Measurements from ENCODE around the gene PI4KB. TPM values are rescaled to one million over a fixed set of nuclear protein-coding genes. Genes with fewer than 3 reads are reported as not detected.

The PI4KB gene
- total RNA-seq, 3 donors from 2014 or later = 57.9 to 77.2 (median 58.9) TPM

DNA sequence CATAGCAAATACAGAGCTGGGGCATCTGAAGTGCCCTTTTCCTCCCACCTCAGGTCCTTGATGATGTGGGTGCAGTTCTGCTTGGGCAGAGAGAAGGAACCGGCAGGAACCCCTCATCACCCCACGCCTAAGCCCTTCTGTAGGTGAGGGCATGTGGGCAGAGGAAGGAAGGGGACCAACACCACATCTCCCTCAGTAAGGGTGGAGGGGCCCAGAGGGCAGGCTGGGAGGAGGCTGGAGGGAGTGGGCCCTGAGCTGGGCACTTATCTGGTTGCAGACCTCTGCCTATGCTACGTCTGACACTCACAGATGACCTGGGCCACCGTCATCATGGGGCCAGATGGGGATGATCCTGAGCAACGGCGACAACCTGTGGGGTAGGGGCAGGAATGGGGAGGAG, 34.1 kb downstream of the PI4KB start:
- intact Hi-C loops (cut with DNase I, micrococcal nuclease) = no loop called here
- Histone ChIP-seq H3K4me1 (ENCODE audit: low read depth) (no peaks in the 10 kb centered on the region), H3K9me3 (no peaks in the 10 kb centered on the region), H3K4me3 (no peak overlapping the region), H3K36me3 (ENCODE audit: low read depth) (peaks cover 3% of the 10 kb centered on the region)
- ATAC-seq (peak; percentile 5), DNase-seq (peak in 1 of 3 donors; percentile 33)
- no peak for TF ChIP-seq CTCF (IDR thresholded peaks at IDR 0.05)

- intact Hi-C loops (cut with DNase I, micrococcal nuclease) = no loop called here
- ATAC-seq (no peak), DNase-seq (peak in 1 of 3 donors; percentile 46)
- Histone ChIP-seq H3K36me3 (ENCODE audit: low read depth) (peaks cover 3% of the 10 kb centered on the region), H3K4me1 (ENCODE audit: low read depth) (no peaks in the 10 kb centered on the region), H3K4me3 (no peak overlapping the region), H3K9me3 (no peaks in the 10 kb centered on the region)
- TF ChIP-seq CTCF (IDR thresholded peaks at IDR 0.05) = no peak
Observed at GRCh38 chr1:151292207-151293030, 34.8 kb downstream of the PI4KB start.

DNA sequence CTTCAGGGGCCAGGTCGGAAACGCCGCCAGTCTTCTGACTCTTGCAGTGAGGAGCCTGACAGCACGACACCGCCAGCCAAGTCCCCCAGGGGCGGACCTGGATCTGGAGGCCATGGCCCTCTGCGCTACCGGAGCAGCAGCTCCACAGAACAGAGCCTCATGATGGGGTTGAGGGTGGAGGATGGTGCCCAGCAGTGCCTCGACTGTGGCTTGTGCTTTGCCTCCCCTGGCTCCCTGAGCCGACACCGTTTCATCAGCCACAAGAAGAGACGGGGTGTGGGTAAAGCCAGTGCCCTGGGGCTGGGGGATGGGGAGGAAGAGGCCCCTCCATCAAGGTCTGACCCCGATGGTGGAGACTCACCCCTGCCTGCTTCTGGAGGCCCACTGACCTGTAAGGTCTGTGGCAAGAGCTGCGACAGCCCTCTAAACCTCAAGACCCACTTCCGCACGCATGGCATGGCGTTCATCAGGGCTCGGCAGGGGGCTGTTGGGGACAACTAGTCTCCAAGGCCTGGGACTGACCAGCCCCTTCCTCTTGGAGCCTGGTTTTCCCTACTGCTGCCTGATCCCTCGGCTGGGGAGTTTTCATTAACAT, 36.4 kb downstream of the PI4KB start:
- TF ChIP-seq CTCF (IDR thresholded peaks at IDR 0.05) = no peak
- Histone ChIP-seq H3K9me3 (no peaks in the 10 kb centered on the region), H3K4me3 (no peak overlapping the region), H3K4me1 (ENCODE audit: low read depth) (no peaks in the 10 kb centered on the region), H3K36me3 (ENCODE audit: low read depth) (peaks cover 6% of the 10 kb centered on the region)
- DNase-seq = peak in 1 of 3 donors; percentile 45
- intact Hi-C loops (cut with DNase I, micrococcal nuclease) = no loop called here
- no peak for ATAC-seq

GRCh38 chr1:151289991-151290708, 37.1 kb downstream of the PI4KB start:
- Histone ChIP-seq H3K9me3 (no peaks in the 10 kb centered on the region), H3K36me3 (ENCODE audit: low read depth) (peaks cover 6% of the 10 kb centered on the region), H3K4me3 (no peak overlapping the region), H3K4me1 (ENCODE audit: low read depth) (no peaks in the 10 kb centered on the region)
- TF ChIP-seq CTCF (IDR thresholded peaks at IDR 0.05) = no peak
- peak in 1 of 3 donors; percentile 38 for DNase-seq
- no peak for ATAC-seq
- intact Hi-C loops (cut with DNase I, micrococcal nuclease) = no loop called here

DNA sequence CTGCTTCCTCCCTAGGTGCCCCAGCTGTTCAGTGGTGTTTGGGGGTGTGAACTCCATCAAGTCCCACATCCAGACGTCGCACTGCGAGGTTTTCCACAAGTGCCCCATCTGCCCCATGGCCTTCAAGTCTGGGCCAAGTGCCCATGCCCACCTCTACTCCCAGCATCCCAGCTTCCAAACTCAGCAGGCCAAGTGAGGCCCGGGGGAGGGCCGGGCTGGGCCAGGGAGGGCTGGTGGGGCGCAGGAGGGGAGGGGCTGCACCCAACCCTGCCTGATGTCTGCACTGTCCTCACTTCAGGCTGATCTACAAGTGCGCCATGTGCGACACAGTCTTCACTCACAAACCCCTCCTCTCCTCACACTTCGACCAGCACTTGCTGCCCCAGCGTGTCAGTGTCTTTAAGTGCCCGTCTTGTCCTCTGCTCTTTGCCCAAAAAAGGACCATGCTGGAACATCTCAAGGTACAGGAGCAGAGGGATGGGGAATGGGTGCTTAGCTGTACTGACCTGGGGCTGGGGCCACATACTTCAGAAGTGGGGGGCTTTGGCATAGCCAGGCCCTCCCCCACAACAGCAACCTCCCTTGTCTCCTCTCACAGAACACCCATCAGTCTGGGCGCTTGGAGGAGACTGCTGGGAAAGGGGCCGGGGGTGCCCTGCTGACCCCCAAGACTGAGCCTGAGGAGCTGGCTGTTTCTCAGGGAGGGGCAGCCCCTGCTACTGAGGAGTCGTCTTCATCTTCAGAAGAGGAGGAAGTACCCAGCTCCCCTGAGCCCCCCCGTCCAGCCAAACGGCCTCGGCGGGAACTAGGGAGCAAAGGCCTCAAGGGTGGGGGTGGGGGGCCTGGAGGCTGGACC, 37.9 kb downstream of the PI4KB start:
- Histone ChIP-seq H3K36me3 (ENCODE audit: low read depth) (peaks cover 6% of the 10 kb centered on the region), H3K4me1 (ENCODE audit: low read depth) (no peaks in the 10 kb centered on the region), H3K4me3 (no peak overlapping the region), H3K9me3 (no peaks in the 10 kb centered on the region)
- intact Hi-C loops (cut with DNase I, micrococcal nuclease) = no loop called here
- no peak for ATAC-seq
- peak in 1 of 3 donors; percentile 34 for DNase-seq
- TF ChIP-seq CTCF (IDR thresholded peaks at IDR 0.05) = no peak

All from mucosa of descending colon (tissue), 3 donors.